Lung (tissue), 12 donors: Measurements from ENCODE around the gene S100A5. TPM values are rescaled to one million over a fixed set of nuclear protein-coding genes. Genes with fewer than 3 reads are reported as not detected.

Experiments used
- ATAC-seq: fragments of 200-7000 bp; cut with Tn5 transposase; one replicate; pipeline ENCODE4 v1.9.1; 2020; ENCODE audit warnings: moderate number of reproducible peaks; ENCODE audit not compliant: insufficient read depth, low FRiP score
- DNase-seq, 3 donors: peaks; one replicate each; pipeline ENCODE4 v3.0.0-alpha.2; 2013 to 2017
- H3K27ac ChIP-seq, 2 donors: one replicate each; pipeline ENCODE4 v1.5.1; 2013; ENCODE audit warnings: mild to moderate bottlenecking in 2 of 2, moderate library complexity in 2 of 2, control low read depth in 1 of 2, inconsistent platforms in 1 of 2, low read depth in 1 of 2, low read length in 1 of 2
- H3K27me3 ChIP-seq, 3 donors: one replicate each; pipeline ENCODE4 v1.5.1; 2013; ENCODE audit warnings: low read length in 2 of 3; ENCODE audit not compliant: control insufficient read depth in 3 of 3, insufficient read depth in 3 of 3
- H3K36me3 ChIP-seq, 4 donors: one replicate each; pipeline ENCODE4 v1.5.1; 2013; ENCODE audit warnings: low read length in 4 of 4, mild to moderate bottlenecking in 1 of 4, moderate library complexity in 1 of 4; ENCODE audit not compliant: control insufficient read depth in 4 of 4, insufficient read depth in 4 of 4
- H3K4me1 ChIP-seq, 5 donors: one replicate each; pipeline ENCODE4 v1.5.1; 2013; ENCODE audit warnings: low read length in 5 of 5, mild to moderate bottlenecking in 2 of 5, moderate library complexity in 1 of 5; ENCODE audit not compliant: control insufficient read depth in 5 of 5, insufficient read depth in 5 of 5
- H3K4me3 ChIP-seq: one replicate; pipeline ENCODE4 v1.5.1; 2013; ENCODE audit warnings: mild to moderate bottlenecking, control low read depth, moderate library complexity
- H3K9ac ChIP-seq, 2 donors: one replicate each; pipeline ENCODE4 v1.5.1; 2013; ENCODE audit warnings: low read length in 2 of 2, control low read depth in 1 of 2; ENCODE audit not compliant: insufficient read depth in 1 of 2
- H3K9me3 ChIP-seq, 4 donors: one replicate each; pipeline ENCODE4 v1.5.1; 2013; ENCODE audit warnings: low read length in 3 of 4, mild to moderate bottlenecking in 1 of 4, moderate library complexity in 1 of 4; ENCODE audit not compliant: control insufficient read depth in 4 of 4, insufficient read depth in 3 of 4
- CTCF ChIP-seq: IDR thresholded peaks from 2 replicates; pipeline ENCODE4 v1.5.1; 2012; ENCODE audit warnings: mild to moderate bottlenecking; ENCODE audit errors: control extremely low read depth, extremely low read depth
- WGBS, 2 donors: extraction: QIAGEN DNeasy Blood & Tissue Kit; methylation state at CpG; one replicate each; pipeline ENCODE4 v1.1.7; 2013; 5-methylcytosine and 5-hydroxymethylcytosine counted together
- polyA plus RNA-seq, 2 donors: library from polyadenylated mRNA; stranded (reverse); fragments of 200-250 nt; gene quantifications; one replicate each; pipeline ENCODE4 v1.2.1, GENCODE V29; 2013
- total RNA-seq, 2 donors: library from RNA; depleted of rRNA in 1 of 2; stranded (reverse); fragments of >200 nt in 1 of 2; gene quantifications; one replicate each; pipeline ENCODE4 v1.2.1, GENCODE V29; 2014 to 2021
- donor health status: control.
- donor health status: control.
- donor health status: Bipolar disorder and iron deficiency.
- donor health status: healthy.
- donor health status: DM: yes; HTN: yes; CAD: no.

S100A5 gene
- total and polyA plus RNA-seq, 4 donors = 0.31 to 0.32 (median 0.31) TPM; not detected in 1

- no peak for DNase-seq
- Histone ChIP-seq H3K36me3 (no peaks in the 10 kb centered on the region), H3K4me1 (peaks cover 0 to 6% (median 0%) of the 10 kb centered on the region in 5 donors), H3K4me3 (no peak overlapping the region), H3K27me3 (no peaks in the 10 kb centered on the region), H3K27ac (no peak overlapping the region), H3K9me3 (no peaks in the 10 kb centered on the region), H3K9ac (no peak overlapping the region)
- ATAC-seq = no peak
- WGBS, 2 donors = 56 to 74% methylated on average over 3 of the region's 3 CpGs
- no peak for TF ChIP-seq CTCF
Measured at GRCh38 chr1:153513023-153513422, 27.7 kb downstream of the S100A5 start.

GRCh38 chr1:153510984-153511410 lies 29.7 kb downstream of the S100A5 start:
- no peaks in the 10 kb centered on the region for H3K36me3 ChIP-seq
- no peaks in the 10 kb centered on the region for H3K27me3 ChIP-seq
- peak; percentile 74 to 83 (median 82) for DNase-seq
- H3K9ac ChIP-seq = no peak overlapping the region
- peaks cover 0 to 21% (median 9%) of the 10 kb centered on the region in 5 donors for H3K4me1 ChIP-seq
- ATAC-seq = peak; percentile 45
- H3K4me3 ChIP-seq = no peak overlapping the region
- H3K27ac ChIP-seq = no peak overlapping the region
- H3K9me3 ChIP-seq = no peaks in the 10 kb centered on the region
- WGBS, 2 donors = 1% methylated on average over 7 of the region's 7 CpGs
- TF ChIP-seq CTCF = peak; percentile 96

GRCh38 chr1:153509729-153510354 lies 30.9 kb downstream of the S100A5 start:
- Histone ChIP-seq H3K4me3 (no peak overlapping the region), H3K9me3 (no peaks in the 10 kb centered on the region), H3K27ac (no peak overlapping the region), H3K36me3 (no peaks in the 10 kb centered on the region), H3K27me3 (no peaks in the 10 kb centered on the region), H3K4me1 (peaks cover 0 to 21% (median 8%) of the 10 kb centered on the region in 5 donors), H3K9ac (no peak overlapping the region)
- DNase-seq = no peak
- WGBS, 2 donors = 56 to 72% methylated on average over 4 of the region's 4 CpGs
- ATAC-seq = no peak
- TF ChIP-seq CTCF = peak; percentile 37

GRCh38 chr1:153509036-153509435 lies 31.7 kb downstream of the S100A5 start:
- no peaks in the 10 kb centered on the region for H3K9me3 ChIP-seq

More at GRCh38 chr1:153509036-153509435, 31.7 kb downstream of the S100A5 start:
- H3K27ac ChIP-seq = no peak overlapping the region
- no peaks in the 10 kb centered on the region for H3K36me3 ChIP-seq
- ATAC-seq = no peak
- no peak overlapping the region for H3K9ac ChIP-seq
- 95 to 97% methylated on average over 3 of the region's 3 CpGs for WGBS, 2 donors
- H3K27me3 ChIP-seq = no peaks in the 10 kb centered on the region
- no peak for DNase-seq
- H3K4me1 ChIP-seq = peaks cover 0 to 21% (median 8%) of the 10 kb centered on the region in 5 donors
- no peak for TF ChIP-seq CTCF
- no peak overlapping the region for H3K4me3 ChIP-seq
